ENCODE data around the gene TMEM259. TPM values are rescaled to one million over a fixed set of nuclear protein-coding genes. Genes with fewer than 3 reads are reported as not detected.
A peak's percentile ranks its signal among the peaks of the same experiment; 100 is the strongest.

Gene TMEM259
- total RNA-seq, 2 experiments from 2014 or later = 231 to 235 TPM

GRCh38 chr19:984165-984967 lies 36.6 kb downstream of the TMEM259 start, which contains the start of gene WDR18:
WDR18 (plus strand) TSS chr19:984345; CDS start chr19:984354, 9 bp downstream.
- Mint-ChIP-seq H3K27me3 (no peaks in the 10 kb centered on the region), H3K9me3 (no peaks in the 10 kb centered on the region), H3K27ac (peak within 1 kb of the TSS; percentile 90), H3K36me3 (peaks cover 2% of the 10 kb centered on the region), H3K4me1 (peaks cover 8% of the 10 kb centered on the region), H3K4me3 (peak within 1 kb of the TSS; percentile 94)
- DNase-seq (peak; percentile 92), ATAC-seq (ENCODE audit: low read depth) (peak; percentile 86)
- POLR2A ChIA-PET = interaction anchor here (0.6 to 2.0 kb wide), 25 partner anchors 10 to 1101 kb away, joined by 3 to 13 read pairs (median 5); partner anchors contain the start of genes CFD, GPX4 and RNU6-2

GRCh38 chr19:982567-983170 lies 38.3 kb downstream of the TMEM259 start:
- no peak overlapping the region for H3K27ac Mint-ChIP-seq
- DNase-seq (peak; percentile 93), ATAC-seq (ENCODE audit: low read depth) (peak; percentile 81)
- H3K4me3 Mint-ChIP-seq = no peak overlapping the region
- H3K4me1 Mint-ChIP-seq = peaks cover 8% of the 10 kb centered on the region
- H3K36me3 Mint-ChIP-seq = peaks cover 2% of the 10 kb centered on the region
- POLR2A ChIA-PET = no interaction called here
- H3K9me3 Mint-ChIP-seq = no peaks in the 10 kb centered on the region
- H3K27me3 Mint-ChIP-seq = no peaks in the 10 kb centered on the region

DNA sequence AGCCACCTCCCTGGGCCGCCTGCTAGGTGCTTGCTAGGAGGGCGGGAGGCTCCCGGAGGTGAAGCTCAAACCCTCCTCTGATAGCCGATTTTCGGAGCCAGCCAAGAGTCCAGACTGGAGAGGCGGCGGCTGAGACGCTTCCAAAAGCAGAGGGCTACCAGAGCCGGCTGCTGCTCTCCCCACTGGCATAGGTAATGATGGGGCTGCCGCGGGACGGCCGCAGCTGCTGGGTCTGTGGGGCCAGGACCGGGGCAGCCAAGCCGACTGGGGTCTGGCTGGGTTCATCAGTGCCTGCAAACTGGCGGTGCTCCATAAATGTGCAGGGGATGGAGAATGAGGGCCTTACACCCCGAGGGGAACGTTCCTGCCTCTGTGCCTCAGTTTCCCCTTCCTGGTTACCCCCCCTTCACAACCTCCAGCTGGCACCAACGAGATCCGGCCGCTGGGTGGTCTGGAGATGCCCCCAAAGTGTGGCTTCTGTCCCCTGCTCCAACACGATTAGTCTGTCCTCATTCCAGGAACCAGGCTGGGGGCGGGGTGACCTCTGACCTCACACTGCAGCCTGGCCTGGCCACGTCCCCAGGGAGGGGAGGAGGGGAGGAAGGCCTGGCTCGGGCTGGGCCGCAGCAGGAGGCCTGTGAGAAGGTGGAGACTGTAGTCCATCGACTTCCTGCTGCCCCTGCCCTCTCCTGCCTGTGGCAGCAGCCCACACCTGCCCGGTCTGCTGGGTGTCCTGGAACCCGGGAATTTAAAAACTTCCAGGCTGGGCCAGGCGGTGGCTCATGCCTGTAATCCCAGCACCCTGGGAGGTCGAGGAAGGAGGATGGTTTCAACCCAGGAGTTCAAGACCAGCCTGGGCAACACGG lies 40.6 kb downstream of the TMEM259 start:
- DNase-seq (no peak), ATAC-seq (ENCODE audit: low read depth) (no peak)
- Mint-ChIP-seq H3K4me3 (no peak overlapping the region), H3K36me3 (peaks cover 2% of the 10 kb centered on the region), H3K4me1 (peaks cover 5% of the 10 kb centered on the region), H3K27ac (no peak overlapping the region), H3K9me3 (no peaks in the 10 kb centered on the region), H3K27me3 (no peaks in the 10 kb centered on the region)
- POLR2A ChIA-PET = no interaction called here

- H3K27me3 Mint-ChIP-seq = no peaks in the 10 kb centered on the region
Measured at GRCh38 chr19:979318-979741, 41.6 kb downstream of the TMEM259 start.

GRCh38 chr19:977058-977464 lies 43.9 kb downstream of the TMEM259 start:
- POLR2A ChIA-PET = no interaction called here
- Mint-ChIP-seq H3K27ac (no peak overlapping the region), H3K27me3 (no peaks in the 10 kb centered on the region), H3K36me3 (peaks cover 5% of the 10 kb centered on the region), H3K4me3 (no peak overlapping the region), H3K9me3 (no peaks in the 10 kb centered on the region), H3K4me1 (no peaks in the 10 kb centered on the region)
- DNase-seq (no peak), ATAC-seq (ENCODE audit: low read depth) (peak; percentile 16)

More at GRCh38 chr19:979318-979741, 41.6 kb downstream of the TMEM259 start:
- no peak overlapping the region for H3K27ac Mint-ChIP-seq
- POLR2A ChIA-PET = no interaction called here
- DNase-seq (no peak), ATAC-seq (ENCODE audit: low read depth) (no peak)
- H3K36me3 Mint-ChIP-seq = peaks cover 1% of the 10 kb centered on the region
- H3K9me3 Mint-ChIP-seq = no peaks in the 10 kb centered on the region
- H3K4me3 Mint-ChIP-seq = no peak overlapping the region
- no peaks in the 10 kb centered on the region for H3K4me1 Mint-ChIP-seq

- Mint-ChIP-seq H3K27ac (no peak overlapping the region), H3K4me1 (no peaks in the 10 kb centered on the region), H3K36me3 (peaks cover 8% of the 10 kb centered on the region), H3K9me3 (no peaks in the 10 kb centered on the region), H3K27me3 (no peaks in the 10 kb centered on the region), H3K4me3 (no peak overlapping the region)
- ATAC-seq (ENCODE audit: low read depth) = no peak
- POLR2A ChIA-PET = no interaction called here
- no peak for DNase-seq
Measured at GRCh38 chr19:976476-976875, 44.4 kb downstream of the TMEM259 start.

DNA sequence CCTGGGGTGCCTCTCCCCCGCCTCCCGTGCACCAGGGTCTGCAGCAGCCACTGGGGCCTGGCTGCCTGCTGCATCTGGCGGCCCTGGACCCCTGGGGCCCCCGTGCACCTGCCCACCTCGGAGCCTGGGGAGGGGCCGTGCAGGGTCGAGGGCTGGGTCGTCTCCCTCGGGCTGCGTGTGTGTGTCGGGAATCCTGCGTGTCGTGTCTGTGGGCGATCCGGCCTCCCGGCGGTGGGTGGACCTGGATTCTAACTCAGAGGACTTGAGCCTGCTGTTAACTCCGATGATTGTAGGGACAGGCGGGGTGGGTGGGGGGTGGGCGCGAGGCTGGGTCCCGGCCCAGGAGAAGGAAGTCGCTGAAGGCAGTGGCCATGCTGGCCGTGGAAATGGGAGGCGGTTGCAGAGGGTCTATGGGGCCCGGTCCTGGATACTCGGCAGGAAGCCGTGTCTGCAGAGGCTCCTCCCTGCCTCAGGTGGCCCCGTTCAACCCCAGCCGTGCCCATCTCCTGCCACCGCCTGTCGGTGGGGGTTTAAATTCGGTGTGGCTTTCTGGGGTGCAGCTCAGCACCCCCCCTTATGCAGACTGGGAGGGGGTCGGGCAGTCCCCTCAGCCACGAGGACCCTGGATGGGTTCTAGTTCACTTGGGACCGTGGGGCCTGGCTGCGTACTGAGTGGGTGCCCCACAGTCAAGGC lies 46.2 kb downstream of the TMEM259 start:
- Mint-ChIP-seq H3K9me3 (peaks cover 5% of the 10 kb centered on the region), H3K4me1 (no peaks in the 10 kb centered on the region), H3K36me3 (peaks cover 20% of the 10 kb centered on the region), H3K4me3 (no peak overlapping the region), H3K27me3 (no peaks in the 10 kb centered on the region), H3K27ac (no peak overlapping the region)
- POLR2A ChIA-PET = no interaction called here
- ATAC-seq (ENCODE audit: low read depth) (no peak), DNase-seq (no peak)

- DNase-seq = no peak
- no peak for ATAC-seq (ENCODE audit: low read depth)
- Mint-ChIP-seq H3K27ac (no peak overlapping the region), H3K27me3 (no peaks in the 10 kb centered on the region), H3K36me3 (peaks cover 23% of the 10 kb centered on the region), H3K4me3 (no peak overlapping the region), H3K9me3 (peaks cover 5% of the 10 kb centered on the region), H3K4me1 (no peaks in the 10 kb centered on the region)
- POLR2A ChIA-PET = interaction anchor here (0.6 kb wide), 1 partner anchor 10 kb away, joined by 3 read pairs; the partner anchor contains the start of gene WDR18
Measured at GRCh38 chr19:973726-974563, 47.0 kb downstream of the TMEM259 start.

DNA sequence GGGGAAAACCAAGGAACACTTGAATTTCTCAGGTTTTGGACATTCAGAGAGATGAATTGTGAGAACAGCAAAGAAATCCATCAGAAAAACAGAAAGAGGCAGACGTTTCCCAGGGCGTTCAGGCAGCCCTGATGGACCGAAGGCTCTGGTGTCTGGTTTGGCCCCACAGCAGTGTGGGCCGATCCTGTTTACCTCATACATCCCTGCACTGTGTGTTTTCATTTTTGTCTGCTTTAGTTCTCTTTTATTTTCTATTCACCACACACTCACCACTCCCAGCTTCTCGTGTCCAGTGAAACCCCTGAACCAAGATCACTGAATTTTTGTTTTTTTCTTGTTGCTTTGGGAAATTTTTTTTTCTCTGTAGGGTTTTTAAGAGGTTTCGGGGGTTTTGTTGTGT lies 48.6 kb downstream of the TMEM259 start:
- no peaks in the 10 kb centered on the region for H3K4me1 Mint-ChIP-seq
- ATAC-seq (ENCODE audit: low read depth) (no peak), DNase-seq (no peak)
- H3K9me3 Mint-ChIP-seq = peaks cover 5% of the 10 kb centered on the region
- no peaks in the 10 kb centered on the region for H3K27me3 Mint-ChIP-seq
- POLR2A ChIA-PET = no interaction called here
- H3K27ac Mint-ChIP-seq = no peak overlapping the region
- no peak overlapping the region for H3K4me3 Mint-ChIP-seq
- peaks cover 33% of the 10 kb centered on the region for H3K36me3 Mint-ChIP-seq

DNA sequence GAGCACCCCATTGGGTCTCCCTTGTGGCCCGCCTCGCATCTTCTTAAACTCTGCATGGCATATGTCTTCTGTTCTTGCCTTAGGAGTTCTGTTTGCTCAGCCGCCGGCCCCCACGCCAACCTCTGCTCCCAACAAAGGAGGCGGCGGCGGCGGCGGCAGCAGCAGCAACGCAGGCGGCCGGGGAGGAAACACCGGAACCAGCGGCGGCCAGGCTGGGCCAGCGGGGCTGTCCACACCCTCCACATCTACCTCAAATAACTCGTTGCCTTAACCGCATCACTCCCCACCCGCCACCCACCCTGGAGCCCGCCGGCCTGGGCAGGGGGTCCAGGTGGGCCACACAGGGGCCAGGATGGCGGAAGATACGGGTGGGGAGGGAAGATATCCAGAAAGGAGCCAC lies 49.1 kb downstream of the TMEM259 start:
- Mint-ChIP-seq H3K27ac (no peak overlapping the region), H3K36me3 (peaks cover 36% of the 10 kb centered on the region), H3K4me3 (no peak overlapping the region), H3K4me1 (no peaks in the 10 kb centered on the region), H3K9me3 (peaks cover 5% of the 10 kb centered on the region), H3K27me3 (no peaks in the 10 kb centered on the region)
- DNase-seq (no peak), ATAC-seq (ENCODE audit: low read depth) (no peak)
- POLR2A ChIA-PET = no interaction called here

DNA sequence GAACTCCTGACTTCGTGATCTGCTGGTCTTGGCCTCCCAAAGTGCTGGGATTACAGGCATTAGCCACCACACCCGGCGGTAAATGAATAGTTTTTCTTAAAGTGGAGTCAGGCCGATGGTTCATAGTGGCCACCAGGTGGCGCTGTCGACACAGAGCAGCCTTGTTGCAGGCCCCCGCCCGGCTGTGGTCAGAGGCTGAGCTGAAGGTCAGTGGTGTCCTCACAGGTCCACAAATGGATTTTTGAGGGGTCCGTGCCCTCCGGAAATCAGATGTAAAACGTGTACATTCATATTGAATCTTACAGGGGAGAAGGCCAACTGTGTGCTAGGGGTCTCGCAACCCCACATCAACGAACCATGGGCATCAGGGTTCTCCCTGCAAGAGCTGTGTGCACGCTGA lies 50.2 kb downstream of the TMEM259 start:
- H3K4me3 Mint-ChIP-seq = no peak overlapping the region
- H3K27ac Mint-ChIP-seq = no peak overlapping the region
- ATAC-seq (ENCODE audit: low read depth) = no peak
- H3K9me3 Mint-ChIP-seq = peaks cover 5% of the 10 kb centered on the region
- peaks cover 40% of the 10 kb centered on the region for H3K36me3 Mint-ChIP-seq
- H3K27me3 Mint-ChIP-seq = no peaks in the 10 kb centered on the region
- DNase-seq = no peak
- H3K4me1 Mint-ChIP-seq = no peaks in the 10 kb centered on the region
- POLR2A ChIA-PET = no interaction called here

DNA sequence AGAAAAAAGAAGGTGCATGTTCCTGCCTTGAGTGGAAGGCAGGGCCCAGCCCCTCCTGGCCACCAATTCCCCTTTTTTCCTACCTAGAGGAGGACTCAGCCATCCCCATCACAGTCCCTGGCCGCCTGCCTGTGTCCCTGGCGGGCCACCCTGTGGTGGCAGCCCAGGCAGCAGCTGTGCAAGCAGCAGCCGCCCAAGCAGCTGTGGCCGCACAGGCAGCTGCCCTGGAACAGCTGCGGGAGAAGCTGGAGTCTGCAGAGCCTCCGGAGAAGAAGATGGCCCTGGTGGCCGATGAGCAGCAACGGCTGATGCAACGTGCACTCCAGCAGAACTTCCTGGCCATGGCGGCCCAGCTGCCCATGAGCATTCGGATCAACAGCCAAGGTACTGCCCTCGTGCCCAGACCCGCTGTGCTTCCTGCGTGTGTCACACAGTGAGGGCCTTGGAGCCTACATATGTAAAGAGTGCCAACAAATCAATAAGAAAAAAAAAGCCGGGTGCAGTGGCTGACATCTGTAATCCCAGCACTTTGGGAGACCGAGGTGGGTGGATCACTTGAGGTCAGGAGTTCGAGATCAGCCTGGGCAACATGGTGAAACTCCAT lies 54.3 kb downstream of the TMEM259 start:
- Mint-ChIP-seq H3K27ac (no peak overlapping the region), H3K36me3 (peaks cover 45% of the 10 kb centered on the region), H3K9me3 (peaks cover 8% of the 10 kb centered on the region), H3K4me1 (peaks cover 2% of the 10 kb centered on the region), H3K4me3 (no peak overlapping the region), H3K27me3 (no peaks in the 10 kb centered on the region)
- DNase-seq (no peak), ATAC-seq (ENCODE audit: low read depth) (no peak)
- POLR2A ChIA-PET = interaction anchor here (0.7 to 0.9 kb wide), 2 partner anchors 15 to 286 kb away, joined by 3 to 5 read pairs; no protein-coding TSS in a partner anchor

Measured in activated naive CD8-positive, alpha-beta T cell treated with anti-CD3 and anti-CD28 coated beads, Interleukin-2, amount 10 ng/mL, durations not matched to agents 7 days and 5 days (primary cell).